Measurements from ENCODE around the gene BPGM.

BPGM gene

GRCh38 chr7:134612197-134612596 is 34.5 kb upstream of the BPGM start:
- Histone ChIP-seq H3K9me3 (ENCODE audit: insufficient read depth, low read length) (no peaks in the 10 kb centered on the region), H3K27ac (ENCODE audit: low read depth, low read length) (no peak overlapping the region), H3K4me2 (ENCODE audit: low read depth, low read length, poor library complexity, severe bottlenecking) (no peak overlapping the region), H3K9ac (ENCODE audit: low read length) (no peak overlapping the region), H3K9me2 (replicated peaks; ENCODE audit: insufficient read depth, low read length) (no peaks in the 10 kb centered on the region), H3K36me3 (ENCODE audit: low read length) (no peaks in the 10 kb centered on the region), H2AFZ (ENCODE audit: low read depth, low read length, severe bottlenecking) (no peak overlapping the region), H3F3A (ENCODE audit: insufficient read depth) (no peaks in the 10 kb centered on the region), H4K20me1 (ENCODE audit: low read depth, low read length) (no peaks in the 10 kb centered on the region), H3K27me3 (ENCODE audit: low read length) (no peaks in the 10 kb centered on the region), H3K79me2 (ENCODE audit: insufficient read depth, low read length) (no peaks in the 10 kb centered on the region), H3K4me3 (ENCODE audit: insufficient read depth, low read length, poor library complexity, severe bottlenecking) (no peak overlapping the region)
- TF ChIP-seq EZH2phosphoT487 (conservative IDR thresholded peaks at IDR 0.05; ENCODE audit: low read length): no peak
- TF ChIP-seq, protein P1, sequence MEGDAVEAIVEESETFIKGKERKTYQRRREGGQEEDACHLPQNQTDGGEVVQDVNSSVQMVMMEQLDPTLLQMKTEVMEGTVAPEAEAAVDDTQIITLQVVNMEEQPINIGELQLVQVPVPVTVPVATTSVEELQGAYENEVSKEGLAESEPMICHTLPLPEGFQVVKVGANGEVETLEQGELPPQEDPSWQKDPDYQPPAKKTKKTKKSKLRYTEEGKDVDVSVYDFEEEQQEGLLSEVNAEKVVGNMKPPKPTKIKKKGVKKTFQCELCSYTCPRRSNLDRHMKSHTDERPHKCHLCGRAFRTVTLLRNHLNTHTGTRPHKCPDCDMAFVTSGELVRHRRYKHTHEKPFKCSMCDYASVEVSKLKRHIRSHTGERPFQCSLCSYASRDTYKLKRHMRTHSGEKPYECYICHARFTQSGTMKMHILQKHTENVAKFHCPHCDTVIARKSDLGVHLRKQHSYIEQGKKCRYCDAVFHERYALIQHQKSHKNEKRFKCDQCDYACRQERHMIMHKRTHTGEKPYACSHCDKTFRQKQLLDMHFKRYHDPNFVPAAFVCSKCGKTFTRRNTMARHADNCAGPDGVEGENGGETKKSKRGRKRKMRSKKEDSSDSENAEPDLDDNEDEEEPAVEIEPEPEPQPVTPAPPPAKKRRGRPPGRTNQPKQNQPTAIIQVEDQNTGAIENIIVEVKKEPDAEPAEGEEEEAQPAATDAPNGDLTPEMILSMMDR (IDR thresholded peaks at IDR 0.05; ENCODE audit: insufficient read depth, low read length, poor library complexity, severe bottlenecking): no peak

DNA sequence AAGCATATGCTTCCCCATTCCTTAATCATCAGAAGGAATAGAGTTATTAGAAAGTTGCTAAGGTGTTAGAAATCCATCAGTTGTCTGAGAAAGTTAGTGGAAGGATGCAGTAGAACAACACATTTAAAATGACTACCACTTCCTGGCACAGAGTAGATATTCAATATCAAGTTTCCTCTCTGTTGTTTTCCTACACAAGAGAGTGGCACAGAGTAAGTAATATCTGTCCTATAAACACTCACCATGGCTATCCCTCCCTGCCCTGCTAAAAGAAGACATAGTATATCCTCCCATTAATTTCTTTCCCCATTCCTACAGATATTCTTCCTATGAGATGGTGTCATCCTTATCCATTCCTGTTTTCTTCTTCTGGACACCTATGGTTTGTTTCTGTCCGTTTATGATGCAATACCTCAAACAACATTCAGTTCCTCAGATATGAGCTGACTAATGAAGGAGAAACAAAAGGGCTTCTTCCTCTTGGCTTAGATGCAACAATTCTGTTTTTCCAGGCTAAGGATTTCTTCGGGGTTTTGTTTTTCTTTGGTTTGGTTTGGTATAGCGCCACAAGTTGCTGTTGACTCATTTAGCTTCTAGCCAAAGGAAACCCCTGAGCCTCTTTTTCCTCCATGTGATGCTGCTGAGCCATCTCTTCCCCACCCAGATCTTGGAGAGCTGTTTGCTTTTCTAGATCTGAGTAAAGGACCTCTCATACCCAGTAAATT is 32.9 kb upstream of the BPGM start:
- H3K9me3 ChIP-seq (ENCODE audit: insufficient read depth, low read length): no peaks in the 10 kb centered on the region
- H3K36me3 ChIP-seq (ENCODE audit: low read length): no peaks in the 10 kb centered on the region
- H3K4me3 ChIP-seq (ENCODE audit: insufficient read depth, low read length, poor library complexity, severe bottlenecking): no peak overlapping the region
- no peak overlapping the region for H2AFZ ChIP-seq (ENCODE audit: low read depth, low read length, severe bottlenecking)
- no peak overlapping the region for H3K4me2 ChIP-seq (ENCODE audit: low read depth, low read length, poor library complexity, severe bottlenecking)
- H3K27ac ChIP-seq (ENCODE audit: low read depth, low read length): no peak overlapping the region
- no peaks in the 10 kb centered on the region for H4K20me1 ChIP-seq (ENCODE audit: low read depth, low read length)
- H3K9ac ChIP-seq (ENCODE audit: low read length): no peak overlapping the region
- H3F3A ChIP-seq (ENCODE audit: insufficient read depth): no peaks in the 10 kb centered on the region
- H3K9me2 ChIP-seq (replicated peaks; ENCODE audit: insufficient read depth, low read length): no peaks in the 10 kb centered on the region
- H3K27me3 ChIP-seq (ENCODE audit: low read length): no peaks in the 10 kb centered on the region
- TF ChIP-seq EZH2phosphoT487 (conservative IDR thresholded peaks at IDR 0.05; ENCODE audit: low read length): no peak
- TF ChIP-seq, protein P1 (IDR thresholded peaks at IDR 0.05; ENCODE audit: insufficient read depth, low read length, poor library complexity, severe bottlenecking): no peak
- no peaks in the 10 kb centered on the region for H3K79me2 ChIP-seq (ENCODE audit: insufficient read depth, low read length)

GRCh38 chr7:134616611-134617010 is 30.0 kb upstream of the BPGM start:
- Histone ChIP-seq H3K4me3 (ENCODE audit: insufficient read depth, low read length, poor library complexity, severe bottlenecking) (no peak overlapping the region), H3K9me3 (ENCODE audit: insufficient read depth, low read length) (no peaks in the 10 kb centered on the region), H3K36me3 (ENCODE audit: low read length) (no peaks in the 10 kb centered on the region), H3K27ac (ENCODE audit: low read depth, low read length) (no peak overlapping the region), H3F3A (ENCODE audit: insufficient read depth) (no peaks in the 10 kb centered on the region), H4K20me1 (ENCODE audit: low read depth, low read length) (no peaks in the 10 kb centered on the region), H3K9me2 (replicated peaks; ENCODE audit: insufficient read depth, low read length) (no peaks in the 10 kb centered on the region), H3K4me2 (ENCODE audit: low read depth, low read length, poor library complexity, severe bottlenecking) (no peak overlapping the region), H3K9ac (ENCODE audit: low read length) (no peak overlapping the region), H3K79me2 (ENCODE audit: insufficient read depth, low read length) (no peaks in the 10 kb centered on the region), H3K27me3 (ENCODE audit: low read length) (no peaks in the 10 kb centered on the region), H2AFZ (ENCODE audit: low read depth, low read length, severe bottlenecking) (no peak overlapping the region)
- TF ChIP-seq, protein P1 (IDR thresholded peaks at IDR 0.05; ENCODE audit: insufficient read depth, low read length, poor library complexity, severe bottlenecking): no peak
- no peak for TF ChIP-seq EZH2phosphoT487 (conservative IDR thresholded peaks at IDR 0.05; ENCODE audit: low read length)
